Tibial nerve (tissue), 3 donors: ENCODE measurements around the gene FARP1.

Source experiments
- POLR2A ChIP-seq, 2 donors: fragments of 450-650 bp; IDR thresholded peaks; one replicate each; pipeline ENCODE4 v1.6.1; 2017; ENCODE audit warnings: antibody characterized with exemption in 2 of 2, mild to moderate bottlenecking in 2 of 2, moderate library complexity in 2 of 2
- TF ChIP-seq, protein P1 (sequence below), 5 experiments: fragments of 200-600 bp in 3 of 5; fragments of 450-650 bp in 2 of 5; sonication (generic) in 3 of 5; IDR thresholded peaks; one replicate each; pipeline ENCODE4 v1.5.1; 2016 to 2019; ENCODE audit warnings: antibody characterized with exemption in 5 of 5, mild to moderate bottlenecking in 3 of 5, moderate library complexity in 2 of 5

DNA sequence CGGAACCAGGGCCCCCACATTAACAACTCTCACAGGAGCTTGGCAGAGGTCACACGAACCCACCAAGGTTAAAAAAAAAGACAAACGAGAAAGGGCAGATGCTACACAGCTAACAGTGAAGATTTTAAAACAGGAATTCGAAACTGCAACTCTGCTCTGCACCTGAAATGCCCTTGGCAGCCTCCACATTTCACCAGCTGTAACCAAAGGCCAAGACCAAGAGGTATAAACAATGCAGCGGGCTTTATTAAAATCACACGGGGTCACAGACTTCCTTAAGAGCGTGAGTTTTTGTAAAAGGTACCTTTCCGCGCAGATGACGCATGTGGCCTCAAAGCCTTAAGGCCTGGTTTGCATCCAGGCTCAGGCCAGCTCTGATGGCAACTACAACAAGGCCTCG, 345.8 kb downstream of the FARP1 start:
- TF ChIP-seq, protein P1, sequence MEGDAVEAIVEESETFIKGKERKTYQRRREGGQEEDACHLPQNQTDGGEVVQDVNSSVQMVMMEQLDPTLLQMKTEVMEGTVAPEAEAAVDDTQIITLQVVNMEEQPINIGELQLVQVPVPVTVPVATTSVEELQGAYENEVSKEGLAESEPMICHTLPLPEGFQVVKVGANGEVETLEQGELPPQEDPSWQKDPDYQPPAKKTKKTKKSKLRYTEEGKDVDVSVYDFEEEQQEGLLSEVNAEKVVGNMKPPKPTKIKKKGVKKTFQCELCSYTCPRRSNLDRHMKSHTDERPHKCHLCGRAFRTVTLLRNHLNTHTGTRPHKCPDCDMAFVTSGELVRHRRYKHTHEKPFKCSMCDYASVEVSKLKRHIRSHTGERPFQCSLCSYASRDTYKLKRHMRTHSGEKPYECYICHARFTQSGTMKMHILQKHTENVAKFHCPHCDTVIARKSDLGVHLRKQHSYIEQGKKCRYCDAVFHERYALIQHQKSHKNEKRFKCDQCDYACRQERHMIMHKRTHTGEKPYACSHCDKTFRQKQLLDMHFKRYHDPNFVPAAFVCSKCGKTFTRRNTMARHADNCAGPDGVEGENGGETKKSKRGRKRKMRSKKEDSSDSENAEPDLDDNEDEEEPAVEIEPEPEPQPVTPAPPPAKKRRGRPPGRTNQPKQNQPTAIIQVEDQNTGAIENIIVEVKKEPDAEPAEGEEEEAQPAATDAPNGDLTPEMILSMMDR (IDR thresholded peaks at IDR 0.05) = no peak
- TF ChIP-seq POLR2A (IDR thresholded peaks at IDR 0.05) = no peak
